HepG2 (cell line): ENCODE results near the gene ZMPSTE24. TPM values are rescaled to one million over a fixed set of nuclear protein-coding genes. Genes with fewer than 3 reads are reported as not detected.

Experiments used
- ATAC-seq: fragments of 200-7000 bp; cut with Tn5 transposase; 3 replicates; pipeline ENCODE4 v1.9.1; 2020; ENCODE audit warnings: mild to moderate bottlenecking, moderate library complexity
- BruUV-seq: library from RNA; stranded (reverse); fragments of 400-500 nt; replicated peaks from 2 replicates; lab custom pipeline; 2021; lab: Mats Ljungman, UMichigan
- CTCF ChIA-PET: fragments of 300-600 bp; formaldehyde crosslinking; extraction: SDS; loops from one replicate; lab custom pipeline; 2021; ENCODE audit warnings: low total read pairs, inconsistent platforms, low intra/inter-chr PET ratio; lab: Yijun Ruan, JAX
- POLR2A ChIA-PET: fragments of 350-600 bp; sonication (Branson Sonifier 250); formaldehyde crosslinking; loops from one replicate; lab custom pipeline; 2020; ENCODE audit warnings: antibody characterized with exemption, inconsistent platforms; lab: Yijun Ruan, JAX
- DNase-seq: peaks from one replicate; pipeline ENCODE4 v3.0.0-alpha.2; 2015; ENCODE audit warnings: low spot score
- FAIRE-seq: peaks from 3 replicates; lab custom pipeline; 2011; peaks lifted over from hg19 to GRCh38; lab: Jason Lieb, UNC
- H2AFZ ChIP-seq: one replicate; pipeline ENCODE4 v1.6.1; 2011; ENCODE audit warnings: low read length, inconsistent platforms
- H3K27ac ChIP-seq: fragments of 300-600 bp; 3 replicates; pipeline ENCODE4 v1.8.0; 2011; ENCODE audit warnings: mixed run types, mild to moderate bottlenecking, mixed read lengths, low read length, inconsistent platforms; ENCODE audit not compliant: insufficient read depth; ENCODE audit errors: extremely low read length
- H3K27me3 ChIP-seq, 2 experiments: fragments of 200-600 bp in 1 of 2; 2 replicates in 1 of 2; 3 replicates in 1 of 2; pipeline versions ENCODE4 v1.6.0 to v1.8.0; 2011; ENCODE audit warnings: low read length in 2 of 2, mild to moderate bottlenecking in 2 of 2, moderate library complexity in 2 of 2, inconsistent platforms in 1 of 2; ENCODE audit not compliant: insufficient read depth in 2 of 2, control insufficient read depth in 1 of 2
- H3K36me3 ChIP-seq, 2 experiments: fragments of 200-600 bp in 1 of 2; replicated peaks in 1 of 2; 2 replicates in 1 of 2; 3 replicates in 1 of 2; pipeline versions ENCODE4 v1.5.1 to v1.8.0; 2011; ENCODE audit warnings: low read length in 2 of 2, inconsistent platforms in 1 of 2; ENCODE audit not compliant: insufficient read depth in 2 of 2, control insufficient read depth in 1 of 2
- H3K4me1 ChIP-seq: 2 replicates; pipeline ENCODE4 v1.5.1; 2012; ENCODE audit warnings: low read length, inconsistent platforms; ENCODE audit not compliant: insufficient read depth
- H3K4me2 ChIP-seq: 2 replicates; pipeline ENCODE4 v1.6.0; 2011; ENCODE audit warnings: low read depth, low read length, inconsistent platforms
- H3K4me3 ChIP-seq, 3 experiments: fragments of 200-600 bp in 1 of 3; sonication (generic), shearing (Covaris generic) in 1 of 3; replicated peaks in 1 of 3; 2 replicates each; pipeline ENCODE4 v1.5.1; 2011 to 2016; ENCODE audit warnings: low read length in 3 of 3, inconsistent platforms in 2 of 3, low read depth in 2 of 3, mild to moderate bottlenecking in 2 of 3, control low read depth in 1 of 3, mixed read lengths in 1 of 3; ENCODE audit not compliant: insufficient read depth in 1 of 3
- H3K79me2 ChIP-seq: one replicate; pipeline ENCODE4 v1.6.1; 2011; ENCODE audit warnings: low read length, inconsistent platforms; ENCODE audit not compliant: insufficient read depth
- H3K9ac ChIP-seq: 2 replicates; pipeline ENCODE4 v1.6.0; 2011; ENCODE audit warnings: mild to moderate bottlenecking, low read depth, low read length, inconsistent platforms; ENCODE audit not compliant: insufficient read depth
- H3K9me3 ChIP-seq: 2 replicates; pipeline ENCODE4 v1.5.1; 2012; ENCODE audit warnings: mild to moderate bottlenecking, low read length
- H4K20me1 ChIP-seq: 2 replicates; pipeline ENCODE4 v1.6.0; 2011; ENCODE audit warnings: inconsistent platforms, mild to moderate bottlenecking, low read length, moderate library complexity; ENCODE audit not compliant: insufficient read depth
- CCDC6 ChIP-seq: sonication (generic); formaldehyde crosslinking; IDR thresholded peaks from 2 replicates; pipeline ENCODE4 v1.8.1; 2022; ENCODE audit warnings: mild to moderate bottlenecking, missing genetic modification reagents, moderate library complexity
- CENPT ChIP-seq: sonication (generic); formaldehyde crosslinking; IDR thresholded peaks from 2 replicates; pipeline ENCODE4 v1.8.0; 2022; ENCODE audit warnings: low read depth, mild to moderate bottlenecking, moderate library complexity, missing genetic modification reagents
- EHMT2 ChIP-seq: fragments of 200-600 bp; sonication (generic); IDR thresholded peaks from 2 replicates; pipeline ENCODE4 v1.7.0; 2017; ENCODE audit warnings: antibody characterized with exemption, low read depth, low read length, borderline replicate concordance
- FOSL1 ChIP-seq: sonication (generic); formaldehyde crosslinking; IDR thresholded peaks from 2 replicates; pipeline ENCODE4 v1.9.0; 2021; ENCODE audit warnings: missing genetic modification reagents, borderline replicate concordance
- HHEX ChIP-seq: IDR thresholded peaks from 2 replicates; pipeline ENCODE4 v1.6.1; 2016; ENCODE audit warnings: control low read depth
- JARID2 ChIP-seq: sonication (generic); formaldehyde crosslinking; IDR thresholded peaks from 2 replicates; pipeline ENCODE4 v1.8.1; 2023; ENCODE audit warnings: missing genetic modification reagents, inconsistent platforms; ENCODE audit not compliant: insufficient replicate concordance
- JUN ChIP-seq: sonication (generic); formaldehyde crosslinking; IDR thresholded peaks from 2 replicates; pipeline ENCODE4 v1.4.0; 2020; ENCODE audit warnings: mild to moderate bottlenecking, missing genetic modification reagents
- KDM1A ChIP-seq: IDR thresholded peaks from 2 replicates; pipeline ENCODE4 v1.6.1; 2016; ENCODE audit warnings: missing compliant biosample characterization
- KDM6A ChIP-seq: IDR thresholded peaks from 2 replicates; pipeline ENCODE4 v1.6.1; 2016; ENCODE audit warnings: low read depth
- RARA ChIP-seq: IDR thresholded peaks from 2 replicates; pipeline ENCODE4 v1.6.1; 2016; ENCODE audit warnings: missing genetic modification reagents, missing compliant biosample characterization
- SNAPC2 ChIP-seq: sonication (generic); formaldehyde crosslinking; IDR thresholded peaks from 2 replicates; pipeline ENCODE4 v1.8.1; 2022; ENCODE audit warnings: mild to moderate bottlenecking, missing genetic modification reagents
- SRSF4 ChIP-seq: fragments of 200-400 bp; formaldehyde crosslinking; IDR thresholded peaks from one replicate; pipeline ENCODE4 v1.6.1; 2018; ENCODE audit warnings: mild to moderate bottlenecking, low read depth, low read length, moderate library complexity; ENCODE audit not compliant: poor library complexity, severe bottlenecking
- TARDBP ChIP-seq: sonication (generic); formaldehyde crosslinking; IDR thresholded peaks from 2 replicates; pipeline ENCODE4 v1.8.0; 2022; ENCODE audit warnings: mild to moderate bottlenecking, missing genetic modification reagents
- TBL1XR1 ChIP-seq: fragments of 150-350 bp; IDR thresholded peaks from 2 replicates; pipeline ENCODE4 v1.6.1; 2014; ENCODE audit warnings: borderline replicate concordance, low read length; ENCODE audit not compliant: partially characterized antibody
- ZNF569 ChIP-seq: sonication (generic); formaldehyde crosslinking; IDR thresholded peaks from 2 replicates; pipeline ENCODE4 v1.5.0; 2020; ENCODE audit warnings: mild to moderate bottlenecking, missing genetic modification reagents, moderate library complexity, borderline replicate concordance
- ZNF619 ChIP-seq: sonication (generic); formaldehyde crosslinking; IDR thresholded peaks from 2 replicates; pipeline ENCODE4 v1.4.0; 2020; ENCODE audit warnings: mild to moderate bottlenecking, missing genetic modification reagents
- WGBS: methylation state at CpG from one replicate; pipeline ENCODE4 v1.1.6; 2017; ENCODE audit warnings: low lambda C conversion rate; 5-methylcytosine and 5-hydroxymethylcytosine counted together
- in situ Hi-C: cut with HindIII; loops from 2 replicates; pipeline ENCODE4 v1.10.0; 2017; ENCODE audit warnings: low pct_unique_long_range_greater_than_20kb; ENCODE audit not compliant: extremely low pct_ligation_motif_present
- intact Hi-C: fragments of 100-400 bp; cut with micrococcal nuclease; formaldehyde crosslinking; loops from one replicate; pipeline ENCODE4 v1.10.0; 2022; ENCODE audit not compliant: unreplicated experiment
- polyA plus RNA-seq, 8 experiments: library from polyadenylated mRNA; depleted of rRNA in 3 of 8; stranded (reverse) in 7 of 8; unstranded in 1 of 8; fragments of >200 nt; fragmentation: Illumina TruSeq in 4 of 8; extraction: Trizol in 4 of 8; gene quantifications; 2 replicates each; pipeline versions ENCODE4 v1.2.1 to v1.2.3, GENCODE V29; 2011 to 2016; ENCODE audit warnings: low read depth in 4 of 8, missing spikeins in 1 of 8, mixed read lengths in 1 of 8; ENCODE audit not compliant: insufficient read depth in 1 of 8
- total RNA-seq, 5 experiments: library from RNA; depleted of rRNA; stranded (reverse); fragments of >200 nt; fragmentation: Illumina TruSeq; extraction: Trizol; gene quantifications; 2 replicates each; pipeline ENCODE4 v1.2.3, GENCODE V29; 2016; ENCODE audit warnings: low read depth in 1 of 5
- TF ChIP-seq, protein P1 (sequence below): sonication (generic); formaldehyde crosslinking; IDR thresholded peaks from 2 replicates; pipeline ENCODE4 v1.4.0; 2020; ENCODE audit warnings: missing genetic modification reagents

Gene ZMPSTE24
- total and polyA plus RNA-seq, 2 of the 13 experiments (the other 11 are each of a cell fraction or from before 2014, with no cell fraction given), result 13.6 to 60.2 TPM

- Histone ChIP-seq H3K36me3 (peaks cover 2 to 4% of the 10 kb centered on the region in 2 experiments; a peak in 2 of 5 replicates), H2AFZ (no peak overlapping the region), H3K9ac (no peak overlapping the region; the same call in 1 of the 2 replicates), H3K27me3 (no peaks in the 10 kb centered on the region), H3K4me3 (no peak overlapping the region), H3K79me2 (no peaks in the 10 kb centered on the region), H3K4me1 (no peaks in the 10 kb centered on the region), H4K20me1 (no peaks in the 10 kb centered on the region)
- intact Hi-C loops, result no loop called here
- 79% methylated on average over 7 of the region's 8 CpGs for WGBS
- in situ Hi-C loops, result no loop called here
- ChIA-PET POLR2A (no interaction called here), CTCF (no interaction called here)
- FAIRE-seq (no peak), ATAC-seq (peak; percentile 12)
- TF ChIP-seq, protein P1, sequence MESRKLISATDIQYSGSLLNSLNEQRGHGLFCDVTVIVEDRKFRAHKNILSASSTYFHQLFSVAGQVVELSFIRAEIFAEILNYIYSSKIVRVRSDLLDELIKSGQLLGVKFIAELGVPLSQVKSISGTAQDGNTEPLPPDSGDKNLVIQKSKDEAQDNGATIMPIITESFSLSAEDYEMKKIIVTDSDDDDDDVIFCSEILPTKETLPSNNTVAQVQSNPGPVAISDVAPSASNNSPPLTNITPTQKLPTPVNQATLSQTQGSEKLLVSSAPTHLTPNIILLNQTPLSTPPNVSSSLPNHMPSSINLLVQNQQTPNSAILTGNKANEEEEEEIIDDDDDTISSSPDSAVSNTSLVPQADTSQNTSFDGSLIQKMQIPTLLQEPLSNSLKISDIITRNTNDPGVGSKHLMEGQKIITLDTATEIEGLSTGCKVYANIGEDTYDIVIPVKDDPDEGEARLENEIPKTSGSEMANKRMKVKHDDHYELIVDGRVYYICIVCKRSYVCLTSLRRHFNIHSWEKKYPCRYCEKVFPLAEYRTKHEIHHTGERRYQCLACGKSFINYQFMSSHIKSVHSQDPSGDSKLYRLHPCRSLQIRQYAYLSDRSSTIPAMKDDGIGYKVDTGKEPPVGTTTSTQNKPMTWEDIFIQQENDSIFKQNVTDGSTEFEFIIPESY (CRISPR knock-in tag), result 0 out of 2 replicates have a peak, but pooled peaks have one; percentile 23
- no peak for TF ChIP-seq SNAPC2
- TF ChIP-seq, all 625 proteins: peak for 1
- Histone ChIP-seq H3K9me3 (no peaks in the 10 kb centered on the region), H3K27ac (no peak overlapping the region), H3K4me2 (no peak overlapping the region)
- BruUV-seq, result no TSS peak
- no peak for DNase-seq
Observed at GRCh38 chr1:40299366-40300248, 41.6 kb downstream of the ZMPSTE24 start.

DNA sequence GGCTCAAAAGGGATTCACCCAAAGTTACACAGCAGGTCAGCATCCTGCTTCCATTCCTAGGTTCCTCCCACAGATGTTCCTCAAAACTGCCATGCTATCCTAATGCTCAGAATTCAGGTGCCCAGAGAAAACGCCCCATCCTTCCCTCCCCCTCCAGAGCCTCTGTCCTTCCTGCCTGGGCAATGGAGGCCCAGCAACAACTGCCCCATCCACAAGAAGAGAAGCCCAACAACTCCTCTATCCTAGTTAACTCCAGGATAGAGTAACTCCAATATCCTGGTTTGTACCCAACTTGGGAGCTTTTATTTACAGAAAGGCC is 42.2 kb downstream of the ZMPSTE24 start:
- H3K4me1 ChIP-seq, result no peaks in the 10 kb centered on the region
- no peak overlapping the region for H3K4me3 ChIP-seq
- no peak for TF ChIP-seq ZNF619
- TF ChIP-seq TARDBP (CRISPR knock-in tag), result no peak
- no peak for TF ChIP-seq RARA (CRISPR knock-in tag)
- no peak for TF ChIP-seq CCDC6 (CRISPR knock-in tag)
- TF ChIP-seq JARID2 (CRISPR knock-in tag), result no peak
- no peak for TF ChIP-seq SRSF4
- no peak for TF ChIP-seq KDM6A (CRISPR knock-in tag)
- TF ChIP-seq TBL1XR1, result no peak
- TF ChIP-seq KDM1A, result no peak
- no peak for TF ChIP-seq JUN (CRISPR knock-in tag)
- TF ChIP-seq ZNF569 (CRISPR knock-in tag), result no peak
- no peak for TF ChIP-seq CENPT (CRISPR knock-in tag)
- no peak for TF ChIP-seq EHMT2
- TF ChIP-seq FOSL1, result no peak
- TF ChIP-seq HHEX, result no peak

More for the DNA sequence above, 42.2 kb downstream of the ZMPSTE24 start:
- H4K20me1 ChIP-seq, result no peaks in the 10 kb centered on the region
- H2AFZ ChIP-seq, result no peak overlapping the region
- no peak overlapping the region for H3K27ac ChIP-seq
- POLR2A ChIA-PET, result interaction anchor here (1.6 kb wide), 1 partner anchor 16 kb away, joined by 3 read pairs; no protein-coding TSS in a partner anchor
- H3K27me3 ChIP-seq, result no peaks in the 10 kb centered on the region
- FAIRE-seq (no peak), DNase-seq (no peak), ATAC-seq (no peak)
- CTCF ChIA-PET, result no interaction called here
- no TSS peak for BruUV-seq
- intact Hi-C loops (no loop called here), in situ Hi-C loops (no loop called here)
- H3K36me3 ChIP-seq, result peaks cover 2 to 4% of the 10 kb centered on the region in 2 experiments; a peak in 2 of 5 replicates
- no peaks in the 10 kb centered on the region for H3K79me2 ChIP-seq
- WGBS, result 100% methylated on average over 1 of the region's 1 CpG
- no peak overlapping the region for H3K9ac ChIP-seq
- H3K9me3 ChIP-seq, result no peaks in the 10 kb centered on the region
- no peak overlapping the region for H3K4me2 ChIP-seq
